Measurements from ENCODE around the gene CTNNA2. TPM values are rescaled to one million over a fixed set of nuclear protein-coding genes. Genes with fewer than 3 reads are reported as not detected.

CTNNA2 gene
- total and polyA plus RNA-seq, 7 experiments from 2014 or later, result not detected

DNA sequence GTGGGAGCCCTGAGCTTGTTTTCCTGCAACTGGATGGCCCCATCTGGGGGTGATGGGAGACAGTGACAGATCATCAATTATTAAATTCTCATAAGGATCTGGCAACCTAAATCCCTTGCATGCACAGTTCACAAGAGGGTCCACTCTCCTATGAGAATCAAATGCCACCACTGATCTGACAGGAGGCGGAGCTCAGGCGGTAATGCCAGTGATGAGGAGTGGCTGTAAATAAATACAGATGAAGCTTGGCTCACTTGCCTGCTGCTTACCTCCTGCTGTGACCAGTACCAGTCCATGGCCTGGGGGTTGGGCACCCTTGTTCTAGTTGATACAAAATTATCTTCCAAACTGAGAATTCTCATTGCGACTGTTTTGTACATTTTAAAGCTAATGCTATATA lies 258.6 kb downstream of the CTNNA2 start:
- POLR2A ChIA-PET, result no interaction called here
- intact Hi-C loops (cut with micrococcal nuclease), result no loop called here
- no peaks in the 10 kb centered on the region for H3K4me1 ChIP-seq (ENCODE audit: control insufficient read depth in 2 of 2, insufficient read depth in 2 of 2, low read length in 2 of 2)
- DNase-seq, result no peak
- no peaks in the 10 kb centered on the region for H3K36me3 ChIP-seq (ENCODE audit: control insufficient read depth in 2 of 3, insufficient read depth in 3 of 3, low read length in 3 of 3)
- no peak overlapping the region for H3K4me3 ChIP-seq (ENCODE audit: low read length)
- H3K4me1 Mint-ChIP-seq, result no peaks in the 10 kb centered on the region
- CTCF ChIA-PET, result interaction anchor here (0.7 kb wide), 1 partner anchor 24 kb away, joined by 3 read pairs; no protein-coding TSS in a partner anchor
- ATAC-seq, result no peak
- no peaks in the 10 kb centered on the region for H3K36me3 Mint-ChIP-seq
- no peaks in the 10 kb centered on the region for H3K27me3 Mint-ChIP-seq
- no peaks in the 10 kb centered on the region for H3K9me3 ChIP-seq (ENCODE audit: control insufficient read depth in 2 of 3, low read length in 3 of 3)
- no peak overlapping the region for H3K27ac Mint-ChIP-seq
- H3K4me3 Mint-ChIP-seq, result no peak overlapping the region
- H3K27me3 ChIP-seq (ENCODE audit: control insufficient read depth in 2 of 2, insufficient read depth in 2 of 2, low read length in 2 of 2), result no peaks in the 10 kb centered on the region
- H3K9me3 Mint-ChIP-seq, result peaks cover 0 to 10% (median 4%) of the 10 kb centered on the region in 11 donors
- H3K27ac ChIP-seq (ENCODE audit: low read depth, low read length), result no peak overlapping the region

DNA sequence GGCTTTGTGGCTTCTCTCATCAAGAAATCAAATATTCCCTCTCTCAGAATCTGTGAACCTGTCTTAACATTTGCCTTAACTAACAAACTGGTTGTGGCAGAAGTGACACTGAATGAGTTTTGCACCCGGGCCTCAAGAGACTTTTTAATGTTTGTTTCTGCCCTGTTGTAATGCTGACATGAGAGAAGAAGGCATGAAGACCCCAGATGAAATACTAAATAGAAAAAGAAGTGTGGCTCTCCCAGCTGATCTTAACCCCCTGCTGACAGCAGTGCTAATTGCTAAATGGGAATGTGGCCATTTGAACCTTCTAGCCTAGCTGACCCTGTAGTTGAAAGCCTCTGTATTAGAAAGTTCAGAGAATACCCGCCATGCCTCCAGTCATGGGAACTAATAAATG lies 261.2 kb downstream of the CTNNA2 start:
- intact Hi-C loops (cut with micrococcal nuclease), result no loop called here
- CTCF ChIA-PET, result no interaction called here
- H3K27ac Mint-ChIP-seq, result no peak overlapping the region

DNA sequence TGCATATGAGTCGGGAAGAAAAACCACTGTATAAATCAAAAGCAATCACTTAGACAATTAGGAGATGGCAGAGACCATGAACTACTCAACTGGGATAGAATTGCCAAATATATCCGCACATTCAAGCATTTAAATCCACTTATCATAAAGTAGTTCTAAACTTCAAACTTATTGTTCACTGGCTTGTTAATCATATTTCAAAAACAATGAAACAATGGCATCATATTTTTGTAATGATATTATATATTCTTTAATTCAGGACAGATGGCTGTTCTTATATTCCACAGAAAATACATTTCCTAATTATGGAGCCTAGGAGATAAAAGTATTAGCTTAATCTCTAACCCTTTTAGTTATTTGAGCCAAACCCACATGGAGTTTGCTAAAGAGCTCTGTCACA lies 263.6 kb downstream of the CTNNA2 start:
- no peak overlapping the region for H3K27ac Mint-ChIP-seq
- Histone ChIP-seq H3K9me3 (ENCODE audit: control insufficient read depth in 2 of 3, low read length in 3 of 3) (no peaks in the 10 kb centered on the region), H3K36me3 (ENCODE audit: control insufficient read depth in 2 of 3, insufficient read depth in 3 of 3, low read length in 3 of 3) (no peaks in the 10 kb centered on the region), H3K27me3 (ENCODE audit: control insufficient read depth in 2 of 2, insufficient read depth in 2 of 2, low read length in 2 of 2) (no peaks in the 10 kb centered on the region), H3K4me3 (ENCODE audit: low read length) (no peak overlapping the region), H3K4me1 (ENCODE audit: control insufficient read depth in 2 of 2, insufficient read depth in 2 of 2, low read length in 2 of 2) (no peaks in the 10 kb centered on the region), H3K27ac (ENCODE audit: low read depth, low read length) (no peak overlapping the region)
- H3K9me3 Mint-ChIP-seq, result peaks cover 0 to 12% (median 3%) of the 10 kb centered on the region in 11 donors
- intact Hi-C loops (cut with micrococcal nuclease), result no loop called here
- ChIA-PET POLR2A (no interaction called here), CTCF (no interaction called here)
- ATAC-seq, result no peak
- no peaks in the 10 kb centered on the region for H3K27me3 Mint-ChIP-seq
- H3K36me3 Mint-ChIP-seq, result no peaks in the 10 kb centered on the region
- DNase-seq, result no peak
- no peaks in the 10 kb centered on the region for H3K4me1 Mint-ChIP-seq
- no peak overlapping the region for H3K4me3 Mint-ChIP-seq

More for the DNA sequence above, 261.2 kb downstream of the CTNNA2 start:
- no peaks in the 10 kb centered on the region for H3K9me3 ChIP-seq (ENCODE audit: control insufficient read depth in 2 of 3, low read length in 3 of 3)
- no peaks in the 10 kb centered on the region for H3K4me1 ChIP-seq (ENCODE audit: control insufficient read depth in 2 of 2, insufficient read depth in 2 of 2, low read length in 2 of 2)
- peaks cover 0 to 10% (median 1%) of the 10 kb centered on the region in 11 donors for H3K9me3 Mint-ChIP-seq
- no peak overlapping the region for H3K27ac ChIP-seq (ENCODE audit: low read depth, low read length)
- DNase-seq, result no peak
- no peak overlapping the region for H3K4me3 ChIP-seq (ENCODE audit: low read length)
- no peaks in the 10 kb centered on the region for H3K36me3 Mint-ChIP-seq
- no peaks in the 10 kb centered on the region for H3K4me1 Mint-ChIP-seq
- no peaks in the 10 kb centered on the region for H3K27me3 ChIP-seq (ENCODE audit: control insufficient read depth in 2 of 2, insufficient read depth in 2 of 2, low read length in 2 of 2)
- ATAC-seq, result no peak
- no peaks in the 10 kb centered on the region for H3K36me3 ChIP-seq (ENCODE audit: control insufficient read depth in 2 of 3, insufficient read depth in 3 of 3, low read length in 3 of 3)
- POLR2A ChIA-PET, result no interaction called here
- H3K27me3 Mint-ChIP-seq, result no peaks in the 10 kb centered on the region
- H3K4me3 Mint-ChIP-seq, result no peak overlapping the region

DNA sequence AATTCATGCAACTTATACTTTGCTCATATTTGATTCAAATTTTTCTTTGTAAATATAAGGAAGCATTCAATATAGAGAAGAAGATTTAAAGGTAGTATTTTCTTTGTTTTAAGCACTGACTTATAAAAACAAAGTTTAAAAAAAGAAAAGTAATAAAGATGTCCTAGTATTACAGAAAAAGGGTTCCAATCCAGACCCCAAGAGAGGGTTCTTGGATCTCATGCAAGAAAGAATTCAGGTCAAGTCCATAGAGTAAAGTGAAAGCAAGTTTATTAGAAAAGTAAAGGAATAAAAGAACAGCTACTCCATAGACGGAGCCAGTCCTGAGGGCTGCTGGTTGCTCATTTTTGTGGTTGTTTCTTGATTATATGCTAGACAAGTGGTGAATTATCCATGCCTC lies 267.9 kb downstream of the CTNNA2 start:
- no peak overlapping the region for H3K4me3 Mint-ChIP-seq
- POLR2A ChIA-PET, result no interaction called here
- intact Hi-C loops (cut with micrococcal nuclease), result no loop called here
- peaks cover 0 to 16% (median 5%) of the 10 kb centered on the region in 11 donors for H3K9me3 Mint-ChIP-seq
- no peaks in the 10 kb centered on the region for H3K27me3 ChIP-seq (ENCODE audit: control insufficient read depth in 2 of 2, insufficient read depth in 2 of 2, low read length in 2 of 2)
- H3K36me3 Mint-ChIP-seq, result no peaks in the 10 kb centered on the region
- H3K4me1 Mint-ChIP-seq, result no peaks in the 10 kb centered on the region
- H3K4me1 ChIP-seq (ENCODE audit: control insufficient read depth in 2 of 2, insufficient read depth in 2 of 2, low read length in 2 of 2), result no peaks in the 10 kb centered on the region
- no peaks in the 10 kb centered on the region for H3K36me3 ChIP-seq (ENCODE audit: control insufficient read depth in 2 of 3, insufficient read depth in 3 of 3, low read length in 3 of 3)
- no peak overlapping the region for H3K27ac Mint-ChIP-seq
- H3K27ac ChIP-seq (ENCODE audit: low read depth, low read length), result no peak overlapping the region
- no peak overlapping the region for H3K4me3 ChIP-seq (ENCODE audit: low read length)
- no peak for ATAC-seq
- H3K27me3 Mint-ChIP-seq, result peaks cover 0 to 4% (median 0%) of the 10 kb centered on the region in 5 donors
- no peak for DNase-seq
- CTCF ChIA-PET, result no interaction called here
- no peaks in the 10 kb centered on the region for H3K9me3 ChIP-seq (ENCODE audit: control insufficient read depth in 2 of 3, low read length in 3 of 3)

DNA sequence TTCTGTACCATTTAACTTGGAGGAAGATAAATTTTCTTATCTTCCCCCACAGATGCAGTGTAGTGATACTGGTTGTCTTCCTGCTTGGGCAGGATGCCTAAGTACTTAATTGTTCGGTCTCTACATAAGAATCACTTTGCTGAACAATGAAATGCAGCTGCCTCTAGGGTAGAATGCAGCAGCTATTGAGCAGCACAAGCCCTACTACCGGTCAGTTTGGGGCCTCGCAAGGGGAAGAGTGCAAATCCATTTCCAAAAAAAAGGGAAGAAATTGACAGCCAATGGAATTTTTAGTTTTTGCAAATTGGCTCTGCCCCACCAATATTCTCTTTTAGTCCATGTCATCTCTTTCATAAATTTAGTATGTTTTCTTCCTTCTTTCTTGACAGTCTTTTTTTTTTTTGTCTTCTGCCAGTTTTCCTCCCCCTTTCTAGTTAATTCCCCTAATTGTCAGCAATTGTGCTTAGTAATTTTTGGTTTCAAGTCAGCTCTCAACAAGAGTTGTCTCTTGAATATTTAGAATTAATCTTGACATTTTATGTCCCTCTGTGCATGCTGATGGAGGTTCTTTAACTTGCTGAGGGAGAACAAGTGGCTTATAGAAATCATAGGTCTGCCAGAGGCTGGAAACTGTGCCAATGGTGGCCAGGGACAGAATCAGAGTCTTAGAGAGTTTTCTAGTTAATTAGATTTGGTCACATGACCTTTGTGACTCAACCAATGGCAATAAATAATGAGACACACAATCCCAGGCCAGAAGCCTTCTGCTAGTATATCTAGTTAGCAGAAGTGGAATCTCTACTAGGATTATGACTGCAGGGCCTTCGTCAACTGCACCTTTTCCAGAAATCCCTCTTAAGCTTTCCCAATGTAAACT lies 270.0 kb downstream of the CTNNA2 start:
- CTCF ChIA-PET, result no interaction called here
- Histone ChIP-seq H3K4me1 (ENCODE audit: control insufficient read depth in 2 of 2, insufficient read depth in 2 of 2, low read length in 2 of 2) (no peaks in the 10 kb centered on the region), H3K4me3 (ENCODE audit: low read length) (no peak overlapping the region), H3K36me3 (ENCODE audit: control insufficient read depth in 2 of 3, insufficient read depth in 3 of 3, low read length in 3 of 3) (no peaks in the 10 kb centered on the region), H3K27ac (ENCODE audit: low read depth, low read length) (no peak overlapping the region), H3K9me3 (ENCODE audit: control insufficient read depth in 2 of 3, low read length in 3 of 3) (no peaks in the 10 kb centered on the region), H3K27me3 (ENCODE audit: control insufficient read depth in 2 of 2, insufficient read depth in 2 of 2, low read length in 2 of 2) (no peaks in the 10 kb centered on the region)
- POLR2A ChIA-PET, result no interaction called here
- H3K4me3 Mint-ChIP-seq, result no peak overlapping the region
- peaks cover 0 to 16% (median 4%) of the 10 kb centered on the region in 11 donors for H3K9me3 Mint-ChIP-seq
- peaks cover 0 to 4% (median 0%) of the 10 kb centered on the region in 5 donors for H3K27me3 Mint-ChIP-seq
- ATAC-seq (no peak), DNase-seq (no peak)
- H3K27ac Mint-ChIP-seq, result no peak overlapping the region
- no peaks in the 10 kb centered on the region for H3K36me3 Mint-ChIP-seq
- H3K4me1 Mint-ChIP-seq, result no peaks in the 10 kb centered on the region
- intact Hi-C loops (cut with micrococcal nuclease), result no loop called here

DNA sequence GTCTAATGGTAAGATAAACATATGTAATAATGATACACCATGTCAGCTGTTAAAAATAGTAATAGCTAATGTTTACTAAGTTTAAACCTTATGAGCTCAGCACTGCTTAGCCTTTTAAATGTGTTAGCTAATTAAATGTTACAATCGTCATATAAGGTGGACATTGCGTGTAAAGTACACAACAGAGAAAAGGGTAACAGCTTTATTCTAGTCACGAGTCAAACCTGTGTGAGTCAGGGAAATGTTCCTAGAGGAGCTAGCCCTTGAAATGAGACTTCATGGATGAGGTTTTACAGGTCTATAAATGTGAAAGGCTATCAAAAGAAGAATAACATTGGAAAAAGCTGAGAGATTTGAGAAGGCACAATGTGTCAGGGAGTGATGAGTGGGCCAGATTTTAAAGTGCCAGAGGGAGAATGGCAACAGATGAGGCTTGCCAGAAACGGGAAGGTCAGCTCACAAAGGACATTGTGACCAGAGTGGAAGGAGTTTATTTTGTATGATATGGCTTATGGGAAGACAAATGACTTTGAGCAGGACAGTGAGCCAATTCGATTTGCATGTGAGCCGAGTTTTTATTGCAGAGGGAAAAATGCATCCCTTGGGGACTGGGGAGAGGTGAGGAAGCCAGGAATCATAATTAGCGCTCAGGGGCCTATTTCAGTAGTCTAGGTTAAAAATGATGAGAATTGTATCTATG lies 276.3 kb downstream of the CTNNA2 start:
- POLR2A ChIA-PET, result no interaction called here
- DNase-seq, result no peak
- CTCF ChIA-PET, result no interaction called here
- H3K36me3 ChIP-seq (ENCODE audit: control insufficient read depth in 2 of 3, insufficient read depth in 3 of 3, low read length in 3 of 3), result no peaks in the 10 kb centered on the region
- no peak overlapping the region for H3K27ac ChIP-seq (ENCODE audit: low read depth, low read length)
- no peak overlapping the region for H3K4me3 Mint-ChIP-seq
- H3K36me3 Mint-ChIP-seq, result no peaks in the 10 kb centered on the region
- H3K27me3 ChIP-seq (ENCODE audit: control insufficient read depth in 2 of 2, insufficient read depth in 2 of 2, low read length in 2 of 2), result no peaks in the 10 kb centered on the region
- H3K4me1 ChIP-seq (ENCODE audit: control insufficient read depth in 2 of 2, insufficient read depth in 2 of 2, low read length in 2 of 2), result no peaks in the 10 kb centered on the region
- no peaks in the 10 kb centered on the region for H3K9me3 ChIP-seq (ENCODE audit: control insufficient read depth in 2 of 3, low read length in 3 of 3)
- H3K4me1 Mint-ChIP-seq, result no peaks in the 10 kb centered on the region
- H3K27ac Mint-ChIP-seq, result no peak overlapping the region
- no peak overlapping the region for H3K4me3 ChIP-seq (ENCODE audit: low read length)
- H3K9me3 Mint-ChIP-seq, result peaks cover 0 to 5% (median 0%) of the 10 kb centered on the region in 11 donors
- peaks cover 0 to 4% (median 0%) of the 10 kb centered on the region in 5 donors for H3K27me3 Mint-ChIP-seq
- no peak for ATAC-seq
- intact Hi-C loops (cut with micrococcal nuclease), result no loop called here
